ENCODE measurements around the gene CA9.

CA9 gene

DNA sequence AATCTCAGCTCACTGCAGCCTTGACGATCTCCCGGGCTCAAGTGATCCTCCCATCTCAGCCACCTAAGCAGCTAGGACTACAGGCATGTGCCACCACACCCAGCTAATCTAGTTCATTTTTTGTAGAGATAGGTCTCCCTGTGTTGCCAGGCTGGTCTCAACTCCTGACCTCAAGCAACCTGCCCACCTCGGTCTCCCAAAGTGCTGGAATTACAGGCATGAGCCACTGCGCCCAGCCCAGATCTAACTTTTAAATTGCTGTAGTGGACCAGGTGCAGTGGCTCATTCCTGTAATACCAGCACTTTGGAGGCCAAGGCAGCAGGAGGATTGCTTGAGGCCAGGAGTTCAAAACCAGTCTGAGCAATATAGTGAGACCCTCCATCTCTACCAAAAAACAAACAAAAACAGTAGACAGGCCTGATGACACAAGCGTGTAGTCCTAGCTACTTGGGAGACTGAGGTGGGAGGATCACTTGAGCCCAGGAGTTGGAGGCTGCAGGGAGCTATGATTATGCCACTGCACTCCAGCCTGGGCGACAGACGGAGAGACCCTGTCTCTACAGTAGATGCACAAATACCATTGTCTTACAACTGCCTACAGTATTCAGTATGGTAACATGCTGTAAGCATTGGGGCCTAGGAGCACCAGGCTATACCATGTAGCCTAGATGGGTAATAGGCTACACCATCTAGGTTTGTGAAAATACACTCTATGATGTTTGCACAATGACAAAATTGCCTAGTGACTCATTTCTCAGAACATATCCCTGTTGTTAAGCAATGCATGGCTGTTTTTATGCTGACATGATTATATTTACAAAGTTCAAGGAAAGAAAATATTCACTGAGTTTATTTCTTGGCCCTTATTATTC is 21.5 kb upstream of the CA9 start:
- DNase-seq (ENCODE audit: low read depth): peak; percentile 79

- no peak for DNase-seq (ENCODE audit: low read depth)
Measured at GRCh38 chr9:35652829-35653209, 20.9 kb upstream of the CA9 start.

GRCh38 chr9:35653611-35654010 is 20.1 kb upstream of the CA9 start:
- DNase-seq (ENCODE audit: low read depth): no peak

DNA sequence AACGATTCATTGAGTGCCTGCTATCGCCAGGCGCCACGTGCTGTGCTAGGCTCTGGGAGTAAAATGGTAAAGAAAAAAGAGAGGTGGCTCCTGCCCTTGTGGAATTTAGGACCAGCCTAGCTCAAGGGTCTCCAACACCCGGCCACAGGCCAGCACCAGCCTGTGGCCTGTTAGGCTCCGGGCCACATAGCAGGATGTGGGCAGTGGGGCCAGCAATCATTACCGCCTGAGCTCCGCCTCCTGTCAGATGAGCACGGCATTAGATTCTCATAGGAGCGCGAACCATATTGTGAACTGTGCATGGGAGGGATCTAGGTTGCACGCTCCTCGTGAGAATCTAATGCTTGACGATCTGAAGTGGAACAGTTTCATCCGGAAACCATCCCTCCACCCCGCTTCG is 17.4 kb upstream of the CA9 start:
- DNase-seq (ENCODE audit: low read depth): no peak

DNA sequence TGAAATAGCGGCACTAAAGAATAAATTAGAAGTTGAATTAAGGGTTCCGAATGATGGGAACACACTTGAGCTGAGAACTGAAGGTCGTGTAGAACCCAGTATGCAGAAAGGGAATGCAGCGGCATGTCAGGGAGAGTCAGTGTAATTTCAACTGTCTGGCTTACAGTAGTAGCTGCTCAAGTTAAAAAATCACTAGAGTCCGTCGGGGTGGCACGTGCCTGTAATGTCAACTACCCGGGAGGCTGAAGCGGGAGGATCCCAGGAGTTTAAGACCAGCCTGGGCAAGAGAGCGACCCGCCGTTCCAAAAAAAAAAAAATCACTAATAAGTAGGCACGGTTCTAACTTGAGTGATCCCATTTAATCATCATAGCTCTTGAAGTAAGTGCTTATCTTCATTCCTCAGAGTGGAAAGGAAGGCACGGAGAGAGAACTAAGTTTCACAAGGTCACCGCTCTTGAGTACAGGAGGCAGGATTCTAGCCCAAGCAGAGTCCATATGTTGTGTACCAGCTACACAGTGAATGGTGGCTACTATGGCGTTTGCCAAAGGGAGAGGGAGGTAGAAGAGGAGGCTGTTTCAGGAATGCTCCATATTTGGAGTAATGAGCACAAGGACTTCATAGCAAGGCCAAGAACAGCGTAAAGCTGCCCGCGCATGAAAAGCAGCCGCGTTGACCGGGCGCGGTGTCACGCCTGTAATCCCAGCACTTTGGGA is 16.7 kb upstream of the CA9 start:
- DNase-seq (ENCODE audit: low read depth): peak; percentile 38

DNA sequence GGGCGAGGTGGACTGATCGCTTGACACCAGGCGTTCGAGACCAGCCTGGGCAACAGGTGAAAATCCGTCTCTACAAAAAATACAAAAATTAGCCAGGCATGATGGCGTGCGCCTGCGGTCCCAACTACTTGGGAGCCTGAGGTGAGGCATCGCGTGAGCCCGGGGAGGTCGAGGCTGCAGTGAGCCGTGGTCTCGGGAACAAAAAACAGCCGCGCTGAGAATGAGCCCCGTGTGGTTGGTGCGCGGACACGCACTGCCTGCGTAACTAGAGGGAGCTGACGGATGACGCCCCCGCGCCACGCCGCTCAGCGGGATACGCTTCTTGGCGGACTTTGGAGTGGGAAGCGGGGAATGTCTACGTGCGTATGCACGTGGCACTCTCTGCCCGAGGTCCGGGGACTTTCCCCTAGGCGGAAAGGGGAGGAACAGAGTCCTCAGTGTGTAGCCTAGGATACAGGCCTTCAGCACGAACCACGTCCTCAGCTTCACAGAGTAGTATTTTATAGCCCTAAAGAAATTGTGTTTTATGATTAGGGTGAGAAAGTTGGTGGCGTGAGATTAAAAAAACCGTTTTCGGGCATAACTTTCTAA is 16.1 kb upstream of the CA9 start, which contains the start of gene RMRP:
Gene RMRP, minus strand, starts transcription at position 474 of the 591 bp plus-strand sequence.
- DNase-seq (ENCODE audit: low read depth): peak; percentile 100

DNA sequence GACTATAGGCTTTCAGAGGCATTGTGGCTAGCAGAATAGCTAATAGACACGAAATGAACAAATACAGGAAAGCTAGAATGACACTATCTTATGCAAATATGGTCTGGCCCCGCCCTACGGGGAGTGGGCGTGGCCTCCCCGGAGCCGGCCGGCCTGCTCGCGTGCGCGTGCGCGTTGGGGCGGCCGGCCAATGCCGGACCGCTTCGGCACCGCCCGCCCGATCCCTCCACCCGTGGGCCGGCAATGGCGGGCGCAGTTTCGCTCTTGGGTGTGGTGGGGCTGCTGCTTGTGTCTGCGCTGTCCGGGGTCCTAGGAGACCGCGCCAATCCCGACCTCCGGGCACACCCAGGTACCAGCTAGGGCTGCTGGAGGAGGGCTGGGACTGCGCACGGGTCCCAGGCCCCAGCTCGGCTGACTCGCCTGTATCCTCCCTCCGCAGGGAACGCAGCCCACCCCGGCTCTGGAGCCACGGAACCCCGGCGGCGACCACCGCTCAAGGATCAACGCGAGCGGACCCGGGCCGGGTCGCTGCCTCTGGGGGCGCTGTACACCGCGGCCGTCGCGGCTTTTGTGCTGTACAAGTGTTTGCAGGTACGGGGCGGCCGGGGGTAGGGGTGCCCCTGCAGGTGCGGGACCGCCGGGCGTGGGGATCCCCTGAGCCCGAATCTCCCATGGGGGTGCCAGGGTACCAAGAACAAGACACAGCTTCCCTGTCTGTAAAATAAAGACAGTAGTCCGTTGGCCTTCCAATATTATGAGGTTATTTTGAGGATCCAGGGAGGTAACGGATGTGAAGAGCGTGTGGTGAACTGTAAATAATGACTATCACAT is 15.4 kb upstream of the CA9 start, which contains the start of gene CCDC107:
Gene CCDC107, plus strand, starts transcription at position 156 of the 831 bp plus-strand sequence. Its CDS starts 88 bp downstream, at position 244.
- peak; percentile 70 for DNase-seq (ENCODE audit: low read depth)

DNA sequence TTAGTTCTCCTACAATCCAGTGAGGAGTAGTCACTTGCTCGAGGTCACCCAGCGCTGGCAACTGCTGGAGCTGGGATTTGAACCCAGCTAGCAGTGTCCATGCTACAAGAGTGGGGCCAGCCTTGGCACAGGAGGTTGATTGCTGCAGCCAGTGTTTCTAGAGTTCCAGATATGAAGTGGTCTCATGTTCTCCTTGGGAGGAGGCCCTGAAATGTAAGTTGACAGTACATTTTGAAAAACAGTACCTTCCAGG is 14.8 kb upstream of the CA9 start:
- peak; percentile 61 for DNase-seq (ENCODE audit: low read depth)

DNA sequence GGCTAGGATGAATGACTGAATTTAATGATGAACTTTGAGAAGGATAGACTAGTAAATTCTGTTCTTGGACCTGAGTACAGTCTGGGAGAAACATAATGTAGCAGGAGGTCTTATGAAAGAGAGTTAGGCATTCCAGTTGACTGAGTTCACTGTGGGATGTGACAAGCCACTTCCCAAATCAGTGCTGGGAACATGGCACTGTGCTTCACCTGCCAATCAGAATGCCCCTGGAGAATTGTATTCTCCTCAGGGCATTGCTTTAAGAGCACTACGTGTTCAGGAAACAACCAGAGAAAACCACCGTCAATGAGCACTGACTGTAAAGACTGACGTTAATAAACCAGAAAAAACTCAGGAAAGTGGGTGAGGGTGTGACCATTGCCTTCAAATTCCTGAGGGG is 14.4 kb upstream of the CA9 start:
- peak; percentile 31 for DNase-seq (ENCODE audit: low read depth)

GRCh38 chr9:35660966-35661415 is 12.7 kb upstream of the CA9 start:
- DNase-seq (ENCODE audit: low read depth): peak; percentile 44

DNA sequence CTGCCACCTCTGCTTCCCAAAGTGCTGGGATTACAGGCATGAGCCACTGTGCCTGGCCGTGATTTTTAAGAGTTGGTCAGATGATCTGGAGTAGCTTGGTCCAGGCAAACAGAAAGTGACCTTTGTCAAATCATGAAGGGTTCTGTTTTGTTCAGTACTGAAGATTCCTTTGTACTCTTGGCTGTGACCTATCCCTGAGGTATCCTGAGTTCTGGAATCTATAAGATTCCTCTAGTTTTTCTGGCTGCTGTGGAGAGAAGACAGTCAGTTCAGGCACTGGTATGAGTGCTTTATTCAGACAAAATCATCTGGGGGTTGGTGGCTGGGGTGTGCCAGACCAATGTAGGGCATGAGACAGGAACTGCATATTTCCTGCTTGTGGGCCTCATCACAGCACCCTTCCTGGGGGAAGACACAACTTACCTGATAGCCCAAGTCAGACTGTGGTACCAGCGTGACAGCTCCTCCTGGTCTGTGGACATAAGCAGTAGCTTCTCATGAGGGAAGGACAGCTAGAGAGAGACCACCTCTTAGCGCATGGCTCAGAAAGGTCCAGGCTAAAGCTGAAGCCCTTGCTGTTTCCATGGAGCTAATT is 11.9 kb upstream of the CA9 start:
- no peak for DNase-seq (ENCODE audit: low read depth)

- no peak for DNase-seq (ENCODE audit: low read depth)
Measured at GRCh38 chr9:35662437-35662836, 11.3 kb upstream of the CA9 start.

- peak; percentile 66 for DNase-seq (ENCODE audit: low read depth)
Measured at GRCh38 chr9:35664531-35665470, 8.9 kb upstream of the CA9 start, which contains the start of gene ARHGEF39. Gene ARHGEF39 (minus strand): TSS chr9:35665195. CDS start chr9:35665169, 26 bp downstream.

- DNase-seq (ENCODE audit: low read depth): no peak
Measured at GRCh38 chr9:35665471-35665818, 8.3 kb upstream of the CA9 start.

DNA sequence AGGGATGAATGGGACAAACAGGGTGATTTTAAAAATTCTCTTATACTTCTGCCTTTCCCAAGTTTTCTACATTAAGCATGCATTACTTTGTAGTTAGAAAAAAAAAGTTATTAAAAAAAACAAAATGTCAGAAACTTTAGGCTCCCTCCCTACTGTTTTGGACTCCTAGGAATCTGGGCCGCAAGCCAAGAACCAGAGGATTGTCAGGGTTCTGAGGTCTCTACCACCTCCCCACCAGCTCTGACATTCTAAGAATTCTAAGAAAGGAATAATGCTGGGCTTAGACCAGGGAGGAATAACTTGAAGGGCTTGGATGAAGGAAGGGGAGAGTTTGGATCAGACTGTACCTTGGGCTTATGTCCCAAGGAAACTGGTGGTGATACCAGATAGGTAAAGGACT is 7.7 kb upstream of the CA9 start:
- no peak for DNase-seq (ENCODE audit: low read depth)

GRCh38 chr9:35666549-35666948 is 7.2 kb upstream of the CA9 start:
- DNase-seq (ENCODE audit: low read depth): no peak

DNA sequence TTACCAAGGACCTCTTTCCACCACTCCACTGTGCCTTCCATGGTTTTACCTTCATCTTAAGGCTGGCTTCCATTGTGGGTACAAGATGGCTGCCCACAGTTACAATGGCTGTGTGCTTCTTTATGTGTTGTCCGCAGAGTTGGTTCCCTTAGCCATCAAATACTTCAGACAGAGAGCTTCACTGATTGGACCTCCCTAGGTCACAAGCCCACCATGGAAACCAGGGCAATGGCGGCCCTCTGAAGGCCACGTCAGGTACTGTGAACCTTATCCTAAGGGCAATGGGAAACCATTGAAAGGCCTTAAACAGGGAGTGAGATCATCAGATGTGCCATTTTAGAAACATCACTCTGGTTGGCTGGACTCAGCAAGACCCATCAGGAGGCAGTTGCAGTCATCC is 5.8 kb upstream of the CA9 start:
- no peak for DNase-seq (ENCODE audit: low read depth)

GRCh38 chr9:35669331-35670145 is 4.2 kb upstream of the CA9 start:
- DNase-seq (ENCODE audit: low read depth): peak; percentile 64

GRCh38 chr9:35674025-35674361 is 265 bp downstream of the CA9 start:
- DNase-seq (ENCODE audit: low read depth): no peak

GRCh38 chr9:35675204-35675603 is 1.5 kb downstream of the CA9 start:
- DNase-seq (ENCODE audit: low read depth): no peak
